Measurements from ENCODE around the gene BCDIN3D. TPM values are rescaled to one million over a fixed set of nuclear protein-coding genes. Genes with fewer than 3 reads are reported as not detected.

BCDIN3D gene
- polyA plus RNA-seq, 1 donor (not counting 4 experiments of a cell fraction or from before 2014, with no cell fraction given), result 3.7 TPM

GRCh38 chr12:49808686-49809380 is 34.1 kb downstream of the BCDIN3D start:
- peaks cover 5% of the 10 kb centered on the region for H4K20me1 ChIP-seq (ENCODE audit: control insufficient read depth, extremely low read depth, insufficient read depth, low read length)
- FAIRE-seq (no peak), DNase-seq (ENCODE audit: low read depth, low spot score) (no peak)
- no peak overlapping the region for H3K9ac ChIP-seq (ENCODE audit: control insufficient read depth, extremely low read depth, insufficient read depth, low read length)
- no peaks in the 10 kb centered on the region for H3K9me1 ChIP-seq (ENCODE audit: control insufficient read depth, extremely low read depth, insufficient read depth, low read length)
- no peaks in the 10 kb centered on the region for H3K4me1 ChIP-seq (ENCODE audit: control insufficient read depth, extremely low read depth, insufficient read depth, low read length)
- H2AFZ ChIP-seq (ENCODE audit: control insufficient read depth, low read length), result no peak overlapping the region
- peaks cover 7 to 25% of the 10 kb centered on the region in 2 experiments for H3K36me3 ChIP-seq (ENCODE audit: control insufficient read depth in 2 of 2, extremely low read depth in 1 of 2, insufficient read depth in 2 of 2, low read length in 2 of 2)
- TF ChIP-seq, protein P1, sequence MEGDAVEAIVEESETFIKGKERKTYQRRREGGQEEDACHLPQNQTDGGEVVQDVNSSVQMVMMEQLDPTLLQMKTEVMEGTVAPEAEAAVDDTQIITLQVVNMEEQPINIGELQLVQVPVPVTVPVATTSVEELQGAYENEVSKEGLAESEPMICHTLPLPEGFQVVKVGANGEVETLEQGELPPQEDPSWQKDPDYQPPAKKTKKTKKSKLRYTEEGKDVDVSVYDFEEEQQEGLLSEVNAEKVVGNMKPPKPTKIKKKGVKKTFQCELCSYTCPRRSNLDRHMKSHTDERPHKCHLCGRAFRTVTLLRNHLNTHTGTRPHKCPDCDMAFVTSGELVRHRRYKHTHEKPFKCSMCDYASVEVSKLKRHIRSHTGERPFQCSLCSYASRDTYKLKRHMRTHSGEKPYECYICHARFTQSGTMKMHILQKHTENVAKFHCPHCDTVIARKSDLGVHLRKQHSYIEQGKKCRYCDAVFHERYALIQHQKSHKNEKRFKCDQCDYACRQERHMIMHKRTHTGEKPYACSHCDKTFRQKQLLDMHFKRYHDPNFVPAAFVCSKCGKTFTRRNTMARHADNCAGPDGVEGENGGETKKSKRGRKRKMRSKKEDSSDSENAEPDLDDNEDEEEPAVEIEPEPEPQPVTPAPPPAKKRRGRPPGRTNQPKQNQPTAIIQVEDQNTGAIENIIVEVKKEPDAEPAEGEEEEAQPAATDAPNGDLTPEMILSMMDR (optimal IDR thresholded peaks at IDR 0.05 in 1 of 3, IDR thresholded peaks at IDR 0.05 in 1 of 3, conservative IDR thresholded peaks at IDR 0.05 in 1 of 3; ENCODE audit: extremely low read depth in 1 of 3, insufficient read depth in 2 of 3, low read length in 3 of 3), result no peak
- no peak for TF ChIP-seq EZH2 (IDR thresholded peaks at IDR 0.05; ENCODE audit: low read length)
- H3K27me3 ChIP-seq (ENCODE audit: control insufficient read depth, extremely low read depth, insufficient read depth, low read length), result no peaks in the 10 kb centered on the region
- H3K27ac ChIP-seq (ENCODE audit: control insufficient read depth, insufficient read depth, low read length), result no peak overlapping the region
- H3K4me2 ChIP-seq (ENCODE audit: control insufficient read depth, extremely low read depth, insufficient read depth, low read depth, low read length), result no peak overlapping the region
- dilution Hi-C loops (cut with MboI; ENCODE audit: extremely low pct_ligation_motif_present, low sequenced_read_pairs), result no loop called here
- H3K9me3 ChIP-seq (ENCODE audit: control insufficient read depth, low read depth, low read length), result no peaks in the 10 kb centered on the region
- peaks cover 8% of the 10 kb centered on the region for H3K79me2 ChIP-seq (ENCODE audit: control insufficient read depth, insufficient read depth, low read length)
- H3K4me3 ChIP-seq (ENCODE audit: control insufficient read depth in 2 of 3, extremely low read depth in 1 of 3, insufficient read depth in 2 of 3, low read depth in 1 of 3, low read length in 3 of 3), result no peak overlapping the region

DNA sequence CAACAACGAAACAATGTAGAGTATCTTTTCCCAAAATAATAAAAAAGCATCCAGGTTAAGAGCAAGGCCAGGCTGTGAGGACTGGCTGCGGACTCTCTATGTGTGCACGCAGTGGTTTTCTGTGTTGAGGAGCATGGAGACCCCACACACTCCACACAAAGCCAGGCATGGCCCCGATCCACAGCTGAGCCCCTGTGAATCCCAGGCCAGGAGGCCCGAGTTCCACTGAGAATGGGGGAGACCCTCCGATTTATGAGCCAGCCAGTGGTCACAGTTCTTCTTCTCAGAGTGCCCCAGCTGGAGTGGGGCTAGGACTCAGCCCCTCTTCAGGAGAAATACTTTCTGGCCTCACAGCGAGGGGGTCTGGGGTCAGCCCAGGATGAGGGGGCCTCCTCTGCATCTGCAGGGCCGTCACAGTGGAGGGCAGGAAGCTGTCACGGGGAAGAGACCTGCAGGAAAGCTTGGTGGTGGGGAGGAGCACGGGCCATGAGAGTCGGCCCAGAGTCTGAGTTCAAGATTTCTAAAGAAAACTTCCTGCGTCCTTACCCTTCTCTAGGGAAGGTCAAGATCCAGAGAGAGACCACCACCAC is 34.8 kb downstream of the BCDIN3D start:
- Histone ChIP-seq H3K9me1 (ENCODE audit: control insufficient read depth, extremely low read depth, insufficient read depth, low read length) (no peaks in the 10 kb centered on the region), H3K36me3 (ENCODE audit: control insufficient read depth in 2 of 2, extremely low read depth in 1 of 2, insufficient read depth in 2 of 2, low read length in 2 of 2) (peaks cover 11 to 29% of the 10 kb centered on the region in 2 experiments), H4K20me1 (ENCODE audit: control insufficient read depth, extremely low read depth, insufficient read depth, low read length) (peaks cover 8% of the 10 kb centered on the region), H3K27ac (ENCODE audit: control insufficient read depth, insufficient read depth, low read length) (no peak overlapping the region), H3K27me3 (ENCODE audit: control insufficient read depth, extremely low read depth, insufficient read depth, low read length) (no peaks in the 10 kb centered on the region), H3K79me2 (ENCODE audit: control insufficient read depth, insufficient read depth, low read length) (peaks cover 8% of the 10 kb centered on the region), H3K9ac (ENCODE audit: control insufficient read depth, extremely low read depth, insufficient read depth, low read length) (no peak overlapping the region), H2AFZ (ENCODE audit: control insufficient read depth, low read length) (no peak overlapping the region), H3K4me1 (ENCODE audit: control insufficient read depth, extremely low read depth, insufficient read depth, low read length) (no peaks in the 10 kb centered on the region), H3K9me3 (ENCODE audit: control insufficient read depth, low read depth, low read length) (no peaks in the 10 kb centered on the region), H3K4me3 (ENCODE audit: control insufficient read depth in 2 of 3, extremely low read depth in 1 of 3, insufficient read depth in 2 of 3, low read depth in 1 of 3, low read length in 3 of 3) (no peak overlapping the region), H3K4me2 (ENCODE audit: control insufficient read depth, extremely low read depth, insufficient read depth, low read depth, low read length) (no peak overlapping the region)
- dilution Hi-C loops (cut with MboI; ENCODE audit: extremely low pct_ligation_motif_present, low sequenced_read_pairs), result no loop called here
- FAIRE-seq (no peak), DNase-seq (ENCODE audit: low read depth, low spot score) (no peak)
- no peak for TF ChIP-seq EZH2 (IDR thresholded peaks at IDR 0.05; ENCODE audit: low read length)
- TF ChIP-seq, protein P1 (optimal IDR thresholded peaks at IDR 0.05 in 1 of 3, IDR thresholded peaks at IDR 0.05 in 1 of 3, conservative IDR thresholded peaks at IDR 0.05 in 1 of 3; ENCODE audit: extremely low read depth in 1 of 3, insufficient read depth in 2 of 3, low read length in 3 of 3), result no peak

All from keratinocyte (primary cell).